Sigmoid colon (tissue), 4 donors: ENCODE results near the gene APOBEC4.

Experiments
- CTCF ChIP-seq, 4 experiments: fragments of 450-650 bp in 3 of 4; fragments of 200-600 bp in 1 of 4; IDR thresholded peaks; one replicate each; pipeline ENCODE4 v1.5.1; 2016 to 2019; ENCODE audit warnings: antibody characterized with exemption in 4 of 4, mild to moderate bottlenecking in 3 of 4, moderate library complexity in 2 of 4
- POLR2A ChIP-seq, 2 donors: fragments of 450-650 bp; IDR thresholded peaks; one replicate each; pipeline ENCODE4 v1.6.1; 2016; ENCODE audit warnings: antibody characterized with exemption in 2 of 2, mild to moderate bottlenecking in 2 of 2, moderate library complexity in 2 of 2
- POLR2AphosphoS5 ChIP-seq, 4 donors: sonication (generic); formaldehyde crosslinking; IDR thresholded peaks; one replicate each; pipeline ENCODE4 v1.6.1; 2017; ENCODE audit warnings: antibody characterized with exemption in 4 of 4

DNA sequence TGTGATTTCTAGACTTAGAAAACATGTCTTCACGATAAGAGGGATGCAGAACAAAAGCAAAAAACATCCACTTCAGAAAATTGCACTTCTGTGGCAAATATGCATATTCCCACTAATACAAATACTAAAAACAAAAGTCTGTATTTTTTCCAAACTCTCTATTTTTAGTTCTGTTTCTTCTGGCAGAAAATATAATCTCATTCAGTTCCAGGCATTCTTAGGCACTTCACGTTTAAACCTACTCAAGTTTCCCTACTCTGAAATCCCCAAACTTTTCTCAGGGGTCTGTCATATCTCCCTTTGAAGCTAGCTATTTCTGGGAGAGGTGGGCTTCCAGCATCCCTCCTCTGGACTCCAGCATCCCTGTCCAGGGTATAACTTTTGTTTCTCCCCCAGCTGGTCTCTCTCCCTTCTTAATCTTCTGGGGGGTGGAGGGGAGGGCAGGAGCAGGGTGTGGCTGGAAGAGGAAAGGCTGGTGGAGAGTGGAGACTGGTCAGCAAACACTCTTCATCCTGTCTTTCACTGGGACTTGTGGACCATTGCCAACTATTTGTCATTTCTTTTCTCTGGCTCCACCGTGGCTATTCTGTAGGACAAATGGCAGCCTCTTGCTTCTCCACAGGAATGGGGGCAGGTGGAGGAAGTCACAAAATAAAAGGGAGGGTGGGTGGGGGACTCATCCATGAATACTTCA is 43.2 kb downstream of the APOBEC4 start:
- TF ChIP-seq CTCF (IDR thresholded peaks at IDR 0.05): no peak
- no peak for TF ChIP-seq POLR2AphosphoS5 (IDR thresholded peaks at IDR 0.05)
- no peak for TF ChIP-seq POLR2A (IDR thresholded peaks at IDR 0.05)
